Epithelial cell of esophagus (primary cell): ENCODE measurements around the gene WSCD2.
A peak's percentile ranks its signal among the peaks of the same experiment; 100 is the strongest.

Source experiments
- DNase-seq: peaks from one replicate; pipeline ENCODE4 v3.0.0; 2010; ENCODE audit warnings: low read depth
- H3K4me3 ChIP-seq: 2 replicates; pipeline ENCODE4 v1.5.1; 2011; ENCODE audit warnings: mild to moderate bottlenecking, low read length, control low read depth
- TF ChIP-seq, protein P1 (sequence below): IDR thresholded peaks from 2 replicates; pipeline ENCODE4 v1.5.1; 2011; ENCODE audit warnings: low read depth, mild to moderate bottlenecking, low read length, control low read depth, inconsistent platforms; ENCODE audit not compliant: insufficient read depth; ENCODE audit errors: missing control alignments

The WSCD2 gene

DNA sequence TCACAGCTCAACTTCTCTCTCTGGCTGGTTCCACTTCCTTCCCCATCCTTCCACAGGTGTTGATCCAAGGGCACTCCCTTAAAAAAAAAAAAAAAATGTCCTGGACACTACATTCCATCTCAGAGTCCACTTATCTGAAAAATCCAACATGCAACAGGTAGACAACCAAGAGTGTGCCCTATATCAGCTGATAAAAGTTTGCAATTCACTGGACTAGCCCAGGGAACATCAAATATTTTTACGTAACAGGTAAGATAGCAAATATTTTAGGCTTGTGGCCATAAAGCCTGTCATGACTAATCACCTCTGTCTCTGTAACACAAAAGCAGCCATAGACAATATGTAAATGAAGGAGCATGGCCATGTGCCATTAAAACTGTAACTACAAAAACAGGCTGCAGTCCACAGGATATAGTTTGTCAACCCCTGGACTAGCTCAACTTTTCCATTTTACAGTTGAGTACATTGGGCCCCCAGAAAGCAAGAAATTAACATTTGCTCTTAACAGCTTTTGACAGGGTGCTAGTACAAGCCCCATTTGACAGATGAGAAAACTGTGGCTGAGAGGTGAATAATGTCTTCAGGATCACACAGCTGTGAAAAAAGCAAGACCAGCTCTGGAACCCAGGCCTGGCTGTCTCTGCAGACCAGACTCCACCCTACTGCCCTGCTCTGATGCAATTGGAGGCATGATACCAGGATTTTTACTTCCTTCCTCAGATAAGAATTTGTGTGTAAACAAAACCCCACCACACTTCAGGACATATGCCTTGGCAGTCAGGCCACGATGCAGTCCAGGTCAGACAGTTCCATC, 141.2 kb downstream of the WSCD2 start:
- TF ChIP-seq, protein P1, sequence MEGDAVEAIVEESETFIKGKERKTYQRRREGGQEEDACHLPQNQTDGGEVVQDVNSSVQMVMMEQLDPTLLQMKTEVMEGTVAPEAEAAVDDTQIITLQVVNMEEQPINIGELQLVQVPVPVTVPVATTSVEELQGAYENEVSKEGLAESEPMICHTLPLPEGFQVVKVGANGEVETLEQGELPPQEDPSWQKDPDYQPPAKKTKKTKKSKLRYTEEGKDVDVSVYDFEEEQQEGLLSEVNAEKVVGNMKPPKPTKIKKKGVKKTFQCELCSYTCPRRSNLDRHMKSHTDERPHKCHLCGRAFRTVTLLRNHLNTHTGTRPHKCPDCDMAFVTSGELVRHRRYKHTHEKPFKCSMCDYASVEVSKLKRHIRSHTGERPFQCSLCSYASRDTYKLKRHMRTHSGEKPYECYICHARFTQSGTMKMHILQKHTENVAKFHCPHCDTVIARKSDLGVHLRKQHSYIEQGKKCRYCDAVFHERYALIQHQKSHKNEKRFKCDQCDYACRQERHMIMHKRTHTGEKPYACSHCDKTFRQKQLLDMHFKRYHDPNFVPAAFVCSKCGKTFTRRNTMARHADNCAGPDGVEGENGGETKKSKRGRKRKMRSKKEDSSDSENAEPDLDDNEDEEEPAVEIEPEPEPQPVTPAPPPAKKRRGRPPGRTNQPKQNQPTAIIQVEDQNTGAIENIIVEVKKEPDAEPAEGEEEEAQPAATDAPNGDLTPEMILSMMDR, result no peak
- peak; percentile 5 for DNase-seq
- H3K4me3 ChIP-seq, result no peak overlapping the region

DNA sequence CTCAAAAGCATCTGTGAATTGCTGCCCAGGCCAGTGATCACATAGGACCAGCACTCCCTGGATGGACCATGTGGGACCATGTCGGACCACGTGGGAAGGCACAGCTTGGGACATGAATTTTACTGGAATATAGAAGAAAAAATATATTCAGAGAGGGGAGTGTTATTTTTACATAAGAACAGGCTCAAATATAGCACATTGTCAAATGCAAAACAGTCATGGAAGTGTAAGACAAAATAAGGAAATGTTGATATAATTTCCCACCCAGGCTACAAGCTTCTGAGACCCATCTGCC, 141.7 kb downstream of the WSCD2 start:
- DNase-seq, result no peak
- no peak overlapping the region for H3K4me3 ChIP-seq
- TF ChIP-seq, protein P1, result no peak

DNA sequence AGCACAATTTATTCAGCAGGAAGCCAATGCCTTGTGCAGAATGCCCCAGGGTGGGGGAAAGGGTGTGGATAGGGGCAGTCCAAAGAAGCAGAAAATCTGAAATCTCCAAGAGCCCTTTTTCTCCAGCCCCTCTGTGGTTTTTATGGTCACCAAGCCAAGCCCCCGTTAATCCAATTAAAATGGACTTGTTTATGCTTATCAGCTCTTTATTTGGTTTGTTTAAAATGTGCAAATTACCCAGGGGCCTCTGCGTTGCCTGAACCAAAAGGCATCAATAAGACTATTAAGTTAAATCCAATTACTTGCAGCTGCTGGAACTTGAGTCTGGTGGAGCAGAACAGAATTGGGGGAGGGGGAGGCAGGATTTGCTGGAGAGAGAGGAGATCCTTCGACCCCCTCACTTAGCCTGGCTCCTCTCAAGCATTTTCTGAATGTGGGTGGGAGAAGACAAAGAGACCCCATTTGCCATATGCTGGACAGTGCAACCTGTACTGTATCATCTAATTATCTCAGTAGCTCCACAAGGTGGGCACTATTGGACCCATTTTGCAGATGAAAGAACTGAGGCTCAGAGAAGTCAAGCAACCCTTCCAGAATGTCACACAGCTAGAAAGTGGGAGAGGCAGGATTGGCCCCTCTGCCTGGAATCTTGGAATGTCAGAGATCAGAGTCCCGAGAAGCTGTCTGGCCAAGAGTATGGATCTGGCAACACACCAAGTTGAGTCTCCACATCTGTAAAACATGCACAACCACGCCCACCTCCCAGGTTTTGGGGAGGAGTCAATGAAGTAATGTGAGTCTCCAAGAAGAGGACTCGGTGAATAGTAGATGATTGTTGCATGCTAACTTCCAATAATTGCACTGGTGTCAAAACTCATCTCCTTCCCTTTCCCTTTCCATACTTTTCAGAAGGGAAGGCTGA, 143.1 kb downstream of the WSCD2 start:
- DNase-seq, result no peak
- TF ChIP-seq, protein P1, result no peak

DNA sequence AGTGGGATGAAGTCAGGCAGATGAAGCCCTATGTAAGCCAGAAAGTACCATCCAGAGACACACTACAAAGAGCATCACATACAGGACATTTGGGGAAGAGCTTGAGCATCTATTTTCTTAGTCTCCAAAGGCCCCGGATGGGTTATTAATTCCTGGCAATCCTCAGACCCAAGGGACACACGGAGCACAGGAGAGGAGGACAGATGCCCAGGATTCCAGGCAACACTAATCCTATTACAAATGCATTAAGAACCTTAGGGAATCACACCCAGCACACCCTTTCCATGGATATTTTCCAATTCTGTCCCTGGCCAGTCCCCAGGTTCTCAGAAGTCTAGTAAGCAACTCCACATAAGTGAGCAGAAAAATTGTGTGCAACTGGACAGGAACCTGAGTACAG, 144.1 kb downstream of the WSCD2 start:
- no peak overlapping the region for H3K4me3 ChIP-seq
- no peak for DNase-seq
- TF ChIP-seq, protein P1, result no peak

More for the DNA sequence above, 143.1 kb downstream of the WSCD2 start:
- no peak overlapping the region for H3K4me3 ChIP-seq

DNA sequence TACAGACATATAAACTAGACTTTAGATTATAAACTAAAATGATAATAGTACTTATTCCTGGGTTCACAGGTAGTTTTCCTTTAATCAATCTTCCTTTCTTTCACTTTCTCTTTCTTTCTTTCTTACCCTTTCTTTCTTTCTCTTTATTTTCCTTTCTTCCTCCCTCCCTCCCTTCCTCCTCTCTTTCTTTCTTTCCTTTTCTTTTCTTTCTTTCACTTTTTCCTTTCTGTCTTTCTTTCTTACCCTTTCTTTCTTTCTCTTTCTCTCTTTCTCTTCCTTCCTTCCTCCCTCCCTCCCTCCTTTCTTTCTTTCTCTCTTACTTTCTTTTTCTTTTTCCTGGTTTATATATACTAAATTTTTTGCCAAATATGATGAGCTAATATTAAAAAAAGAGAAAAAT, 148.5 kb downstream of the WSCD2 start:
- TF ChIP-seq, protein P1, result no peak
- H3K4me3 ChIP-seq, result no peak overlapping the region
- DNase-seq, result no peak

DNA sequence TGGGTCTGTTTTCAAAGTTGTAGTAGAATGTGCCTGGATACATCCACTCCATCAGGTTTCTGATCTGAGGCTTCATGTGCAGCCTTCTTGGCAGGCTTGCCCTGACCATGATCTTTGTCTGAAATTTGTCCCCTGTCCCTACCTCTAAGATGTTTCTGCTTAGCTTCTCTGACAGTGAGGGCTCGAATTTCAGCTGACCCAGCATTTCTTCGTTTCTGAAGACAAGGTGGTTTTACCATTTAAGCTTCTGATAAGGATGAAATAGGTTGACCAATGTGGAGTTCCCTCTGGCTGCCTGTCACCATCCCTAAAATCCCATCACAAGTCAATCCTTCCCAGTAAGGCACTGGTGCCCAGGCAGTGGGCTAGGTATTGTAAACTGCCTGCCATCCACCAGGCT, 153.1 kb downstream of the WSCD2 start:
- H3K4me3 ChIP-seq, result no peak overlapping the region
- TF ChIP-seq, protein P1, result no peak
- DNase-seq, result no peak
